HG02938 (cell line): ENCODE data around the gene SLCO3A1.

Experiments
- ATAC-seq: cut with Tn5 transposase; IDR thresholded peaks from one replicate; pipeline ENCODE4 v1.9.1; 2021; ENCODE audit warnings: mild to moderate bottlenecking, moderate library complexity; ENCODE audit not compliant: unreplicated experiment

The SLCO3A1 gene

DNA sequence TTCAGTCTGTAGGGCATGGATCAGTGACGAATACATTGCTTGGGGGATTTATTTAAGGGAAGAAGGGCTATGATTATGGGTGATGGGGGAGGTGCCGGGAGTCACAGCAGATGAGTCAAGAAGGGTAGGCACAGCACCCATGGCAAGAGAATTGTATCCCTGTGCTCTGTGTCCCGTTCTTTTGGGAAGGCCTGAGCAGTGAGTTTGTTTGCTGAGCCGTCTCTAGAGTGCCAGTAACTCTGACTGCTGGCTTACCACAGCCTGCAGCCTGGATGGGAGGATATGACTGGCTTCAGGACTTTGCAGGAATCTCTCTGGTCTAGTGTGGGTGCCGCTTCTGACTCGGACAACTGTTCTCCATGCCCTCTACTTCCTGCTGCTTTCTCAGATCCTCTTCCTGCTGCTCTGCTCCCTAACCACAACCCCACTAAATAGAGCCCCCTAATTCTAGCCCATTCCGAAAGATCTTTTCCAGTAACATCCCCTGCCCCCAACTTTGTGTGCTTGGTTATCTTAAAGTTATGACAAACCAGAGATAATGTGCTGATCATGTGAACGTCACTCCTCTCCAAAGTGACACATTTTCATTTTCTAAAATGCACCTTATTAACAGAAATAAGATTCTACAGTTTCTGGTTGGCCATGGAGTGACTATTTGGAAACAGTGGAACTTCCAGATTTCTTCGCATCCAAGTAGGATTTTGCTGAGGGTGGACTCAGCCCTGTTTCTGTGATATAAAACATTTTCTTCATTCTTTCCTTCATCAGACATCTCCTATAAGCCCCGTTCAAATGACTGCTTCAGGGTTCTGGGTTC, 239.0 kb downstream of the SLCO3A1 start:
- no peak for ATAC-seq

DNA sequence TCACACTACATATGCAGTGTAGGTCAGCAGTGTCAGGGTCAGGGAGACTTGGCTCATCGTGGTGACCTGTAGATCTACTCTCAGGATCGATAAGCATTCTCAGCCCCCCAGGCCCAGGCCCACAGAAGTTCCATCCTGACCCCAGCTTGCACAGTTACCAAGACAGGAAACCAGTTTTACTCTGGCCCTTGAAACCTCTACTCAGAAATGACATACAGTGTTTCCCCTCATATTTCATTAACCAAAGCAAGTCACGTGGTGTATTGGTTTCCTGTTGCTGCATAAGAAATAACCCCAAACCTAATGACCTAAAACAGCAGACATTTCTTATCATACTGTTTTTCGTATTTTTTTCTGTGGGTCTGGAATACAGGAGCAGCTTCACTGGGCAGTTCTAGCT, 242.2 kb downstream of the SLCO3A1 start:
- ATAC-seq, result peak; percentile 83

DNA sequence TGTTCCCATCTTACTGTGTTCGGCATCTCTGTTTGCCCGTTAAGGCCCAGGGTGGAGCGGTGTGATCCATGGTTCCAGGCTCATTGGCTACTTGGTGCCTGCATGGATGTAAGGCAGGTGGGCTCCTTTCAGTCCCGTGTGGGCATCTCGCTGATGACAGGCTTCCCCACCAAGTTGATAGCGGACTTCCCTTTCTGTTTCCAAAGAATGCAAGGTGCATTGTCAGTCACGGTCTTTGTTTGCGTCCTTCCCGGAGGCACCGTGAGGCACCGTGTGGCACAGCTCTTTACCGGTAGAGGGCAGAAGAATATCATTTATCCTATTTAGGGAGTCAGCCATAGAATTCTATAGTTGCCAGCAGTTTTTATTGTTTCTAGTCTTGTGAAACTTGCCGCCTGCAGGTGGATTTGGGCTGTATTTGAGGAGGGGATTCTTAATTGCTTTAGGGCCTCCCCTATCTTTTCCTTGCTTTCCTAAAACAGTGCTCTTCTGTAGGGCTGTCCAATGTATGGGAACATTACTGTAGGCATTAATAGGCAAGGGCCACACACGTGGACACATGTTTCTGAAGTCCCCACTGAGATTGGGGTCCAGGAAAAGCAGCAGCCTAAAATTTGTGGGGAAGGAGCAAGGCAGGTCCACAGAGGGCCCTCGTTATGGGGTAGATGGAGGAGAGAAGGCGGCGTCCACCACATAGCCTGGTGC, 244.1 kb downstream of the SLCO3A1 start:
- peak; percentile 40 for ATAC-seq

DNA sequence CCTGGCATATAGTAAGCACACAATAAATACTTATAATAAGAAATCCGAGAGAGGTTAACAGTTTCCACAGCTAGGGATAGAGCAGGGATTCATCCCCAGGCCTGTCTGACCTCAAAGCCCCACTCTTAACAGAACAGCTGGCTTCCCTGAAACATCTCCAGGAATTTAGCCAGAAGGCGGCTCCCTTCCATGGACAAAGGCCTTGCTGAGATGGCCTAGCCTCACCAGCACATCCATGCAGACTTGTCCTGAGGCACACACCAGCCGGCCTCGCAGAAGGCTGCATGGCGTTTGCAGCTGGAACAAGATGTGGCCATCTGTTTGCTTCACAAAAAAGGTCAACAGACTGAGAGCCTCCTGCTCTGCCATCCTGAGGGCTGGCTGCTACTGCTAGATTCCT, 245.4 kb downstream of the SLCO3A1 start:
- ATAC-seq, result no peak

DNA sequence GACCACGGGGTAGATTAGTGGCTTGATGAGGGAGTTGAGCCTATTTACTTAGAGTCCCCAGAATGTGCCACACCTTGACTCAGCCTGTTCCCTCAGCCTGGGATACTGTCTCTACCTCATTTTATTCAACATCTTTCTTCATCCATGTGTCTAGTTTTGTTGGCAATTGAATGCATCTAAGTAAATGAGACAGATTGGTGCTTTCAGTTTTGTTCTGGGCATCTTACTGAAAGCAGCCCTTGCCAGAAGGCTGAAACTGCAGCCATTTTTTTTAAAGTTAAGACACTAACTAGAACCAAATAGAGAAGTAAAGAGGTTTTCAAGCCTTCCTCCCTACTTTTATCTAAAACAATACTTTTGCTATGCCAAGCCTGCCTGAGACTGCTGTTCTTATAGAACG, 246.8 kb downstream of the SLCO3A1 start:
- no peak for ATAC-seq

DNA sequence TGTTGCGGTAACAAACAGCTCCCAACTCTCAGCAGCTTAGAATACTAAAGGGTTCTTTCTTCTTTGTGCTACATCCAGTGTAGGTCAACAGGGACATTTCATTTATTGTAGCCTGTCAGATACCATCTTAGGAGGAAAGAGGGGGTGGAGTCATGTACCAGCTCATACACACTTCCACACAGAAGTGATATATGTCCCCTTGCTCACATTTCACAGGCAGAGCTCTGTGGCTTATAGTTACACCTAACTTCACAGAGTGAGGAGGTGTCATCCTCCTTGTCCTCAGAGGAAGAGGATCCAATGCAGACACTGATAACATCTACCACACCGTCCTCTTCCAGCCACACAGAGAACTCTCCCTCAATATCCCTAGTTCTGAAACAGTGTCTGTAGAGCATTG, 247.2 kb downstream of the SLCO3A1 start:
- ATAC-seq, result no peak

DNA sequence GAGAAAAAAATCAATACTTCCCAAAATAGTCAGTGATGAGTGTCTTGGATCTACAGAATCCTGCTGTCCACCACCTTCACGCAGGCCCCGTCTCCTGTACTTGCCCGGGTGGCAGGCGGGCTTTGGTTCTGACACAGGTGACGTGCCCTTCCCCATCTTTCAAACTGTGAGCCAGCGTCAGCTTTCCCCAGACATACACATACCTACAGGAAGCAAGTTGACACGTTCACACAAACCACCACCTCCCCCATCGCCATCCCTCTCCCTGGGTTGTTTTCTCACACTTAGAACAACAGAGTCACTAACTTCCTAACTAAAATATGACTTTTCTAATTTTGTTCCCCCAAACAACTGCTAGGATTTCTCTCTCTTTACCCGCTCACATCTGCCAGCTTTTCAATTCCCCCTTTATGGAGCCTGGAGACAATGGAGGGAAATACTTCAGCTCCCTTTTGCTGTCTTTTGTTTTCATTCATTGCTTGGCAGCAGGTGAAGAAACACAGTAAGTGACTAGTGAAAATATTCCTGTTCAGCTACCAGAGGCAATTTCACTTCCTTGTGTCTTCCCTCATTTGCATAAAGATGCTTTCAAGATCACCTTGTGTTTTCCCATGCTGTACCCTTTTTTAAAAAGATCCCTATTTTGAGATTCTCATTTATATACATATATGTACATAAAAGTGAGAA, 248.3 kb downstream of the SLCO3A1 start:
- peak; percentile 64 for ATAC-seq

DNA sequence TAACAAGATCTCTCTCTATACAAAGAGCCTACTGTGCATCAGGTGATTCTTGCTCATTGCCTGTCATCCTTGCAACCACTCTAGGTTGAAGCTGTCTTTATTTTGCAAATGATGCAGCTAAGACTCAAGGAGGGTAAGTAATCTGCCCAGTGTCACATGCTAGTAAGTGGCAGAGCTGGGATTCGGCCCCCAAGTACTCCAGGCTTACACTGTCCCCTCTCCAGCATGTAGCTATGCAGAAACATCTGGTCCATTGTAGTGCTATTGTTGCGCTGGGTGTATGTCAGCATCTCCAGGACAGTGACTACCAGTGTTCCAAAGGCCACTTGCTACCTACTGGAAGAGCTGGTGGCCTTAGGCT, 248.9 kb downstream of the SLCO3A1 start:
- ATAC-seq, result peak; percentile 29

DNA sequence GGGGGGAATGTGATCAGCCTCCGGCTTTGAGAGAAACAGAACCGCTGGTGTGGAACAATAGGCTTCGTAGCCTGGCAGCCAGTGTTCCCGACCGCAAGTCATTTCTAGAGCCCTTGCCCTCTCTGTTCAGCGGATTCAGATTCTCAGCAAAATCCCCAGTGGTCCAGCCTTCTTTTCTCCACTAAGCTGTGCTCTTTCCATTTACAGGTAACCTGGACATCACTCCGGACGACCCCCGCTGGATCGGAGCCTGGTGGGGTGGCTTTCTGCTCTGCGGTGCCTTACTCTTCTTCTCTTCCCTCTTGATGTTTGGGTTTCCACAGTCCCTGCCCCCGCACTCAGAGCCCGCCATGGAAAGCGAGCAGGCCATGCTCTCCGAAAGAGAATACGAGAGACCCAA, 250.6 kb downstream of the SLCO3A1 start:
- no peak for ATAC-seq

DNA sequence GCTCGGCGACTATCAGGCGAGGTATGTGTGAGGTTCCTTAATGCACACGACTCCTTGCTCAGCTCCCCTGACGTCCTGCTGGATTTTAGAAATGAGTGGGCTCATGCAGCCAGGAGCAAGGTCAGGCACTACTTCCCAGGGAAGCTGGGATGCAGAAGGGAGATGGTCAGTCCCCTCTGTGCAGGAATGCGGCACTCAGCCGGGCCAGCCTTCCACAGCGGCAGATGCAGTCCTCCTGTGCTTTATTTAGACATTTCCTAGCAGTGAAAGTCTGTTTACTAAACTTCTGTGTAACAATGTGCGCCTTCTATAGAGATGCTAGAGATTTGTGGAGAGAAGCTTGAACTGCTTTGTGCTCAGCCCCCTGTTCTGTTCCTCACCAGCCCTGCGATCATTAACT, 252.1 kb downstream of the SLCO3A1 start:
- no peak for ATAC-seq

DNA sequence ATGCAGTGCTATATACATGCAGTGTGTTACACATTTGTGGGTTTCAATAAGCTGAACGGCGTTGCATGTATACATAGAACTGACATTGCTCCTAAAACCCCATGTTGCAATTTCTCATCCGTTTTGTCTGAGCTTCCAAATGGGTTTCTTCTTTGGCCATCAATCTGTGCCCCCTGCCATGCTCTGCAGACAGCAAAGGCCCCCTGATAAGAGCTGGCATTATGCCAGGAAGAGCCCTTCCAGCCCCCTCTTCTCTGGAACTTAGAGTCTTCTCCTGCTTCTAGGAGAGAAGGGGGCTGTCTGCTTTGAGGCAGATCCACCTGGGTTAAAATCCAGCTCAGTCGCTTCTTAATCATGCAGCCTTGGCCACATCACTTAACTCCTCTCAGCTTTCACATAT, 254.0 kb downstream of the SLCO3A1 start:
- ATAC-seq, result no peak

DNA sequence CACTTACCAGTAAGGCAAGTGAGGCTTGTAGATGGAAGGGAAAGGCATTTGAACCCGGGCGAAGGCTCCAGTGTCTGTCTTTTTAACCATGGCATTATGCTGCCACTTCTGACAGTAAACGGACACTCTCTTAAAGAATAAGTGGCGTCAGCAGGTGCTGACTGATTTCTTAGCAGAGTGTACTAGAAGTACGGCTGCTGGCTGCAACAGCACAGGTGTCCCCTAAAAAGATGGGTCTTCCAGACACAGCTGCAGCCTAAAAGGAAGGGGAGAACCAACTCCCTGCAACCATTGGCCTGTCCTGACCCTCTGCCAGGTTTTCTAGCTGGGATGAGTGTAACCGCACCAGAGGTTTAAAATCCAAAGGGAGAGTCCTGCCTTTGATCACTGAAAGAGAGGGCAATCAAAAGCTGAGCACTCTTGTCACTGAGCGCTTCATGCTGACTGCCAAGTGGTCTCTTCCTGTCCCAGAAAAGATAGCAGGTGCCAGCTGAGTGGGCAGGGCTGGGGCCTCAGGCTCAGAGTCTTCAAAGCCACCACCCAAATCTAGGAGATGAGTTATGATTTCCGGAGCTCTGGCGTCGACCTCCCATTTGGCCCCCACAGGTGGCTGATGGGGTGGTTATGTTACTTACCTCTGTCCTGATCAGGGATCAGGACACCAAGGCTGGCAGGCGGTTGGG, 255.8 kb downstream of the SLCO3A1 start:
- no peak for ATAC-seq

DNA sequence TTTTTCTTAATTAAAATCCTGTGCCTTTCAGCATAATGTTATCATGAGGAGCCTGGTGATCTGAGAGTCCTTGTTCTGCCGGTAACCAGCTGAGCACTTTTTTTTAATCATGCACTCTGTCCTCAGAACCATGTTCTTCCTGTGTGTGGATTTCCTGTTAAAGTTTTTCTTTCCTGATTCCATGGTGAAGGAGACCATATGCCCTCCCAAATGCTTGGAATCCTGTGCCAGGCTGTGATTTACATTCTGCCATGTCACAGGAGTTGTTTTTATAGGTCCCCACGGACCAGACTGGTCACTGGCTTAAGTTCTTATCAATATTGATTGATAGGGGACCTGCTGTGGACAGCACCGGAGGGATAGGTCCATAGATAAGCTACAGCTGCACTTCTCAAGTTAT, 257.8 kb downstream of the SLCO3A1 start:
- ATAC-seq, result no peak

DNA sequence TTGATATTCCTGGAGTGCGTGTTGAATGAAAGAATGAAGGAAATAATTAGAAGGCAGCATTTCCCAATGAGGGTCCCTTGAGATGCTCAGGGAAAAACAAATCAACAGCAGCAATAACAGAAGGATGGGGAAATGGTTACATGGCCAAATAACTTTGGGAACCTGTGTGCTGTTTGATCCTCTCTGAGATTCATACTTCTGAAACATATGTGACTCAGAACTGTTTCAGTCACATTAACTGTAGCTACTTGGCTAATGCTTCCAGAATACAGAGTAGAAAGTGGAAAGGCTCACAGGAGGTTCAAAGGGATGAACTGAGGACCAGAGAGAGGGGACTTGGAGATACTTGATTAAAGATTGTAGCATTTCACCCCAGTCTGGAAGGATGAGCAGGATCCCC, 258.2 kb downstream of the SLCO3A1 start:
- no peak for ATAC-seq

DNA sequence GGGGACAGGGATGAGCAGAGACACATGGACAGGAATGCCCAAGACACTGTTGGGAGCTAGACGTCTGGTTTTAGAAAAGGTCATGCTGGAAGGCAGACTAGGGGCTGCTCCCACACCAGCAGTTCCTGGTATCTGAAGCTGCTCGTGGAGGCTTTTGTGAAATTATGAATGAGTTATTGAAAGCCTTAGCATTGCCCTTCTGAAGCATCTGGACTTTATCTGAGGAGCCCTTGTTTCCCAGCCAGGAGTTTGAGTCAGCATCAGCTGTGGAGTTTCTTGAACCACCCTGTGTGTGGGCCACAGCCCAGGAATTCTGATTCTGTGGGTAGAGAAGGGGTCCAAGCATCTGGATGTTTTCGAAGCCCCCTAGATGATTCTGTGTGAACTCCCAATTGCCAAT, 258.7 kb downstream of the SLCO3A1 start:
- no peak for ATAC-seq

DNA sequence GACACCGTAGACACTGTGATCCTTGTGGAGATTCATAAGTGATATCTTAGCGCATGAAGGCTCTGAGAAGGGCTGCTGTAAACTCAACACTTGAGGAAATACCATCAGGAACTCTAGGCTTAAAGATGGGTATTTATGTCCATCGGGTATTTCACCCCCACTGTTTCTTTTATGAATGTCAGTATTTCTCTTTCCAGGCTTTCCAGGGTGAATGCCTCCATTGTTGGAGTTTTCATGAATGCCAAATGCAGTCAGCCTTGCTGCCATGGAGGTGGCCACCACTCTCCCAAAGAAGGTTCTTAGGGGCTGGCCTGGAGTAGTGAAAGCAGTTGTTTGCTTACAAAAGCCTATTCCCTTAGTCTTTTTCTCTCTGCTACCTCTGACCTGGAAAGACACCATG, 259.2 kb downstream of the SLCO3A1 start:
- no peak for ATAC-seq

DNA sequence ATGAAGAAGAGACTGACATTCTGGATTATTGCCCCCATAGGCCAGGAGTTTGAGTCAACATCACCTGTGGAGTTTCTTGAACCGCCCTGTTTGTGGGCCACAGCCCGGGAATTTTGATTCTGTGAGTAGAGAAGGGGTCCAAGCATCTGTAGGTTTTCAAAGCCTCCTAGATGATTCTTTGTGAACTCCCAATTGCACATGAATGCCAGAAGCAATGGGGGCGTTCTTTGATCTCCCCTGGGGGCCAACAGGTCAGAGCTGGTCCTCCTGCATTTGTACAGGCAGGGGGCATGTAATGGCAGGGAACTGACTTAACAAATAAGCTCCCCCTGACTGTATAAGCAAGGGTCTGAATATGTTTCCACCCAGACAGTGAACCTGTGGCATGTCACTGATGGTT, 260.3 kb downstream of the SLCO3A1 start:
- ATAC-seq, result no peak

DNA sequence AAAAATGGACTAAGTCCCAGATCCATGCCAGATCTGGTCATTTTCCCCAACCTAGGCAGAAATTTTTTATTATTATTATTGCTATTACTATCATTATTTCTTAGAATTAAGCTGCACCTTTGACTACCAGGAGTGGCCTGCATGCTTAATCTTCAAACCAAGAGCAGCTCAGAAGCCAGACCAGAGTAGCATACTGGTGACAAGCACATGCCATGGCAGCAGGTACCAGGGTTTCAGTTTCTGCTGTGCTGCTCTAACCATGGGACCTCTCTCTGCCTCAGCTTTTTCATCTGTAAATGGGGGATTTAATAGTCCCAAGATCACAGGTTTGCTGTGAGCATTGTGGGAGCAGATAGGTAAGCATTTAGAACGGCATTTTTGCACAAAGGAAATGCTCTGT, 262.3 kb downstream of the SLCO3A1 start:
- ATAC-seq, result no peak

DNA sequence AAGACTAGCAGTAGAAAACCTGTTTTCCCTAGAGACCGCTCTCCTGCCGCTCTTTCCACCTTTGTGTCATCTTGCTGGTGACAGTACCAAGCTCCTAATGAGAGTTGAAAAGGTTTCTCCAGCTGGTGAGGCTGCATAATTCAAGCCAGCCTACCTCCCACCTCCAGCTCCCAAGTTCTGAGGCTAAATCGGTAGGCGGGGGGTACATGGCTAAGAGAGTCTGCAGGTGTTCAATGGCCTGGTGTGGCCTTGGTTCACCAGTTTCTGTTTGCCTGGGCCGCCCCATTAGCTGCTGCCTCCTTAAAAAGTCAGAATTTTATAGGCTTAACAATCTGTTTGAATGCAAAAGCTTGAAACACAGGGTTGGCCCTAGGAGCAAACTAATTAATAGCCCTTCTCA, 262.8 kb downstream of the SLCO3A1 start:
- no peak for ATAC-seq

DNA sequence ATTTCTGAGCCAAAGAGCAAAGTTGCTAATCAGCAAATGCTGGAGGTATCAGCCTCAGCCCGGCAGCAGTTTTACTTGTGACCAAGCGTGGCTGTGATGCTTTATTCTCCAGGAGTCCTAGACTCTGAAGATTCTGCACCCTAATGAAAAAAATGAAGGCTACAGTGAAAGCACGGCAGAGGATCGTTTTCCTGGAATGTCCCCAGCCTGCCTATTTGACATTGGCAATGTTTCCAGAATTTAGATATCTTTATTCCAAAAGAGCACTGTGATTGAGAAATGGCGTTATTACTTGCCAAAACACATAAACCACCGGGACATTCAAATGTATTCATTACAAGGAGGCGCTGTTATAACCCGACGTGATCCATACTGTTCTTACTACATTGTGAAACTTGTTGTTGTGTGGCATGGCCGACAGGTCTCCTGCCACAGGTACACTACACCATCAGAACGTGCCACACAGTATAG, 263.8 kb downstream of the SLCO3A1 start:
- no peak for ATAC-seq

DNA sequence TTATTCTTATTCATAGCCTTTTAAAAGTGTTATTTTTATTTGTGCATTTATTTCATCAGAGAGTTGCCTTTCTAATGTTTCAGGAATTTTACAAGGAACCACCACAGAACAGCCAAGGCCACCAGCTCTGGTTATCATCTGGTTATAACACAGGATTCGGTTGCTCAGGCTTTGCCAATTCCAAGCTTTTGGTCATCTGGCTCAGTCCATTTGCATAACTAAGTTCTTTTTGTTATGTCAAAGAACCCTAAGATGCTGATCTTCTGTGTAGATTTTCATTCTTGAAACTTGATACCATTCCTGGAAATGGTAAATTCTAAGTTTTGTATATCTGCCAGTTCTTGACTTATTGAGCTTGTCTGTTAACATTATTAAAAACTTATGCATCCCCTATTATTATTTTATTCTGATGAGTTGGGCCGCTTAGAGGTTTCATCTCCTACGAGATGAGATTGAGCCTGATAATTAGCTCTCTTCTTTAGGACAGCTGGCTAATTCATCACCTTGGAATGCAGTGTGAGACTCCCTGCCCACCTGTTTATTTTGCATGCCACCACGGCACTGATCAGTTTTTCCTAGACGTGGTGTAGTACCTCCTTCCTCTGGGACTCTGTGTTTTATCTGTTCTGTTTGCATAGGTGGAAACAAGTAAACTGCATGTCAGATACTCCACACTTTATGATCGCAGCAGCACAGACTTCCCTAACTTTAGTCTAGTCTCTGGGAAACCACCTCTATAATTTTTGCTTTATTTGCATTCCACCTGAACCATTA, 264.8 kb downstream of the SLCO3A1 start:
- ATAC-seq, result no peak
